Stimulated activated CD8-positive, alpha-beta memory T cell treated with anti-CD3 and anti-CD28 coated beads, Interleukin-12 subunit alpha, Interleukin-12 subunit beta, amount 100 ng/mL, for 24 hours (primary cell): ENCODE data around the gene TTYH3.
"Not testable (repeated sequence)": the region's sequence is repeated elsewhere in the genome, so short reads cannot be mapped to it uniquely, and the experiment has no call there.

Experiments used
- DNase-seq: peaks from one replicate; pipeline ENCODE4 v3.0.0-alpha.2; 2020; ENCODE audit errors: extremely low read depth

The TTYH3 gene

GRCh38 chr7:2603044-2603965, 28.5 kb upstream of the TTYH3 start:
- DNase-seq: no peak

GRCh38 chr7:2604608-2605174, 27.1 kb upstream of the TTYH3 start:
- DNase-seq: no peak

GRCh38 chr7:2605608-2606538, 25.9 kb upstream of the TTYH3 start:
- DNase-seq: no peak

- no peak for DNase-seq
Observed at GRCh38 chr7:2606539-2606936, 25.2 kb upstream of the TTYH3 start.

- no peak for DNase-seq
Observed at GRCh38 chr7:2607122-2607922, 24.5 kb upstream of the TTYH3 start.

GRCh38 chr7:2607923-2608904, 23.6 kb upstream of the TTYH3 start:
- DNase-seq: no peak

GRCh38 chr7:2608921-2609411, 22.8 kb upstream of the TTYH3 start:
- no peak for DNase-seq

- DNase-seq: not testable (repeated sequence)
Observed at GRCh38 chr7:2609646-2610045, 22.1 kb upstream of the TTYH3 start.

GRCh38 chr7:2610466-2610865, 21.3 kb upstream of the TTYH3 start:
- DNase-seq: no peak

GRCh38 chr7:2610898-2611297, 20.9 kb upstream of the TTYH3 start:
- DNase-seq: no peak

GRCh38 chr7:2611401-2611800, 20.4 kb upstream of the TTYH3 start:
- DNase-seq: no peak

GRCh38 chr7:2611922-2612321, 19.9 kb upstream of the TTYH3 start:
- DNase-seq: no peak

- no peak for DNase-seq
Observed at GRCh38 chr7:2612445-2613097, 19.2 kb upstream of the TTYH3 start.

- no peak for DNase-seq
Observed at GRCh38 chr7:2613098-2613930, 18.5 kb upstream of the TTYH3 start.

GRCh38 chr7:2613931-2614600, 17.7 kb upstream of the TTYH3 start:
- DNase-seq: no peak

GRCh38 chr7:2614631-2615330, 17.0 kb upstream of the TTYH3 start:
- no peak for DNase-seq
